Liver (tissue), 3 donors: ENCODE results near the gene PGA5.
"Not testable (repeated sequence)": the region's sequence is repeated elsewhere in the genome, so short reads cannot be mapped to it uniquely, and the experiment has no call there.

Source experiments
- CTCF ChIP-seq: fragments of 150-350 bp; IDR thresholded peaks from 2 replicates; pipeline ENCODE4 v1.5.1; 2017; ENCODE audit warnings: improper control_type of control experiment, low read depth, low read length; ENCODE audit not compliant: missing input control
- EGR1 ChIP-seq, 2 donors: IDR thresholded peaks; 2 replicates each; pipeline ENCODE4 v1.6.1; 2016 to 2018; ENCODE audit warnings: antibody characterized with exemption in 2 of 2, low read depth in 2 of 2
- REST ChIP-seq: IDR thresholded peaks from 2 replicates; pipeline ENCODE4 v1.6.1; 2016; ENCODE audit warnings: antibody characterized with exemption, mild to moderate bottlenecking
- TF ChIP-seq, protein P1 (sequence below): IDR thresholded peaks from 2 replicates; pipeline ENCODE4 v1.6.1; 2016; ENCODE audit warnings: antibody characterized with exemption
- donor health status: healthy.
- donor health status: healthy.

- TF ChIP-seq REST; CTCF; EGR1 (IDR thresholded peaks at IDR 0.05; ENCODE audit: low read depth in 2 of 2): not testable (repeated sequence)
- TF ChIP-seq, protein P1, sequence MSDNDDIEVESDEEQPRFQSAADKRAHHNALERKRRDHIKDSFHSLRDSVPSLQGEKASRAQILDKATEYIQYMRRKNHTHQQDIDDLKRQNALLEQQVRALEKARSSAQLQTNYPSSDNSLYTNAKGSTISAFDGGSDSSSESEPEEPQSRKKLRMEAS = not testable (repeated sequence)
Observed at GRCh38 chr11:61229458-61229857, 11.5 kb upstream of the PGA5 start.
